ENCODE data around the gene RHPN2.

RHPN2 gene

DNA sequence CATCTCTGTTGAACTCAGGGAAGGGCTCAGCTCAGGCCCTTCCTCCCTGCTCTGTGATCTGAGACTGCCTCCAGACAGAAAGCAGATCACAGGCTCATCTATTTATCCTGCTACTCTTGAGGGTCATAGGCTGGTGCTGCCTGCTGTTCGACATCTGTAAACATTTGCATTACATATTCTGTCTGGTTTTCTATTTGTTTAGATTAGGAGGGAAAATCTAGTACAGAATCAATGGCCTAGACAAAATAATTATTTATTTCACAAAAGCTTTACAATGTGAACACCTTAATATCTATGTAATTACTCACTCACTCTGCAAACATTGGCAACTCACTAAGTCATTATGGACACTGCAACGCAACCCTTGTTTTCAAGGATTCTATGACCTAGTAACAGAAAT, 135.9 kb downstream of the RHPN2 start:
- Mint-ChIP-seq H3K9me3 (peaks cover 11% of the 10 kb centered on the region), H3K27me3 (ENCODE audit: low read depth, poor library complexity) (no peaks in the 10 kb centered on the region), H3K36me3 (ENCODE audit: low read depth) (peaks cover 81% of the 10 kb centered on the region), H3K4me1 (no peaks in the 10 kb centered on the region), H3K4me3 (no peak overlapping the region), H3K27ac (no peak overlapping the region)
- no peak for DNase-seq
- TF ChIP-seq, protein P1, sequence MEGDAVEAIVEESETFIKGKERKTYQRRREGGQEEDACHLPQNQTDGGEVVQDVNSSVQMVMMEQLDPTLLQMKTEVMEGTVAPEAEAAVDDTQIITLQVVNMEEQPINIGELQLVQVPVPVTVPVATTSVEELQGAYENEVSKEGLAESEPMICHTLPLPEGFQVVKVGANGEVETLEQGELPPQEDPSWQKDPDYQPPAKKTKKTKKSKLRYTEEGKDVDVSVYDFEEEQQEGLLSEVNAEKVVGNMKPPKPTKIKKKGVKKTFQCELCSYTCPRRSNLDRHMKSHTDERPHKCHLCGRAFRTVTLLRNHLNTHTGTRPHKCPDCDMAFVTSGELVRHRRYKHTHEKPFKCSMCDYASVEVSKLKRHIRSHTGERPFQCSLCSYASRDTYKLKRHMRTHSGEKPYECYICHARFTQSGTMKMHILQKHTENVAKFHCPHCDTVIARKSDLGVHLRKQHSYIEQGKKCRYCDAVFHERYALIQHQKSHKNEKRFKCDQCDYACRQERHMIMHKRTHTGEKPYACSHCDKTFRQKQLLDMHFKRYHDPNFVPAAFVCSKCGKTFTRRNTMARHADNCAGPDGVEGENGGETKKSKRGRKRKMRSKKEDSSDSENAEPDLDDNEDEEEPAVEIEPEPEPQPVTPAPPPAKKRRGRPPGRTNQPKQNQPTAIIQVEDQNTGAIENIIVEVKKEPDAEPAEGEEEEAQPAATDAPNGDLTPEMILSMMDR (IDR thresholded peaks at IDR 0.05) = no peak
